Measurements from ENCODE around the gene ACHE. TPM values are rescaled to one million over a fixed set of nuclear protein-coding genes. Genes with fewer than 3 reads are reported as not detected.

The ACHE gene
- total RNA-seq, 1 experiment from 2014 or later: 7.0 TPM

DNA sequence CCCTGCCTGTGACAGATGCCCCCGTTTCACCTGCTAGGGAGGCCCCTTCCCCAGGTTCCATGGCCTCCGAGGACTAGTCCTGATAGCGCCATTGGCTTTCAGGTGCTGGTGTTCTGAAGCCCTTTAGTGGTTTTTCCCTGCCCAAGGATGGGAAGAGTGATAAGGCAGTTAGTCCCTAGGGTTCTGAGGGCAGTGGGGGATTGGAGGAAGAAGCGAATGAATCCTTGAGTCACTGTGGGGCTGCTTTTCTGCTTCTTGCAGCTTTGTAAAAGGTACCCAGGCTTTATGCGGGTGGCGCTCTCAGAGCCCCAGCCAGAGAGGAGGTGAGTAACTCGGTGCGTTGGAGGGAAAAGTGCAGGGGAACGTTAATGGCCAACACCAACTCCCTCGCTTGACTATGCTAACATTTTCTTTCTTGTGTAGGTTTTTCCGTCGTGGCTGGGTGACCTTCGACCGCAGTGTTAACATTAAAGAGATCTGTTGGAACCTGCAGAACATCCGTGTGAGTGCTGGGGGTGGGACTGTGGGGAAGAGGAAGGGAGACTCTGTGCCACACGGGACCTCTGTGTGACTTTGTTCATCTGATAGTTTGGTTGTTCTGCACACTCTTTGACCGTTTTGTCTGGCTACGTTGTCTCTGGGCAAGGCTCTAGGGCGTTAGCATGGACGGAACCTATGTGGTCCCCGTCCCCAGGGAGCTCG lies 10.1 kb downstream of the ACHE start:
- Histone ChIP-seq H4K5ac (ENCODE audit: insufficient read length, low read depth, low read length) (no peak overlapping the region), H2BK20ac (ENCODE audit: low read depth, low read length, poor library complexity, severe bottlenecking) (no peak overlapping the region), H3K14ac (ENCODE audit: insufficient read depth, low read length) (no peak overlapping the region), H2BK5ac (ENCODE audit: insufficient read length, low read length) (no peak overlapping the region), H3K79me1 (ENCODE audit: insufficient read depth, low read depth, low read length, poor library complexity, severe bottlenecking) (peaks cover 6% of the 10 kb centered on the region), H2AK5ac (ENCODE audit: insufficient read length, low read length) (no peak overlapping the region), H3K4ac (ENCODE audit: low read depth, low read length) (no peak overlapping the region), H3K23me2 (ENCODE audit: insufficient read length, low read depth, low read length, poor library complexity, severe bottlenecking) (peaks cover 15% of the 10 kb centered on the region), H4K91ac (ENCODE audit: insufficient read length, low read depth, low read length) (no peak overlapping the region), H3K27me3 (ENCODE audit: insufficient read depth, low read length) (no peaks in the 10 kb centered on the region), H2BK15ac (ENCODE audit: low read depth, low read length) (no peak overlapping the region), H3K18ac (ENCODE audit: insufficient read length, low read depth, low read length) (no peak overlapping the region), H3K79me2 (ENCODE audit: insufficient read depth, low read length) (peaks cover 6% of the 10 kb centered on the region; the same call in 1 of the 2 replicates), H2AFZ (ENCODE audit: low read length) (no peak overlapping the region), H3T11ph (ENCODE audit: low read length) (no peak overlapping the region), H2BK120ac (ENCODE audit: low read depth, low read length, poor library complexity, severe bottlenecking) (no peak overlapping the region), H3K27ac (ENCODE audit: insufficient read length, low read depth, low read length) (no peak overlapping the region), H4K8ac (replicated peaks; ENCODE audit: insufficient read length, low read depth, low read length) (no peak overlapping the region), H3K4me1 (ENCODE audit: insufficient read depth, low read length) (no peaks in the 10 kb centered on the region; the same call in 1 of the 2 replicates), H3K4me2 (ENCODE audit: insufficient read depth, insufficient read length, low read length) (no peak overlapping the region), H3K56ac (ENCODE audit: insufficient read length, low read depth, low read length) (no peak overlapping the region), H4K20me1 (ENCODE audit: control insufficient read depth, insufficient read depth, insufficient read length) (no peaks in the 10 kb centered on the region), H3K9ac (ENCODE audit: extremely low read depth, insufficient read length, low read length) (no peak overlapping the region), H3K23ac (ENCODE audit: insufficient read length, low read depth, low read length) (no peak overlapping the region), H2BK12ac (ENCODE audit: insufficient read length, low read depth, low read length) (no peak overlapping the region), H3K9me3 (ENCODE audit: control insufficient read depth, low read depth, low read length) (no peaks in the 10 kb centered on the region)
- no peaks in the 10 kb centered on the region for H3K9me3 Mint-ChIP-seq
- H3K36me3 Mint-ChIP-seq (ENCODE audit: insufficient read depth in 1 of 3, low read depth in 3 of 3): peaks cover 72 to 83% (median 81%) of the 10 kb centered on the region in 3 experiments
- peaks cover 28 to 43% of the 10 kb centered on the region in 2 experiments for H3K4me1 Mint-ChIP-seq
- no peaks in the 10 kb centered on the region; the same call in 1 of the 2 replicates for H3K27me3 Mint-ChIP-seq (ENCODE audit: low read depth)
- peak overlapping the region; percentile 70 to 88 (median 86); a peak in 5 of 7 replicates for H3K27ac Mint-ChIP-seq
- DNase-seq: no peak
- TF ChIP-seq, protein P1, sequence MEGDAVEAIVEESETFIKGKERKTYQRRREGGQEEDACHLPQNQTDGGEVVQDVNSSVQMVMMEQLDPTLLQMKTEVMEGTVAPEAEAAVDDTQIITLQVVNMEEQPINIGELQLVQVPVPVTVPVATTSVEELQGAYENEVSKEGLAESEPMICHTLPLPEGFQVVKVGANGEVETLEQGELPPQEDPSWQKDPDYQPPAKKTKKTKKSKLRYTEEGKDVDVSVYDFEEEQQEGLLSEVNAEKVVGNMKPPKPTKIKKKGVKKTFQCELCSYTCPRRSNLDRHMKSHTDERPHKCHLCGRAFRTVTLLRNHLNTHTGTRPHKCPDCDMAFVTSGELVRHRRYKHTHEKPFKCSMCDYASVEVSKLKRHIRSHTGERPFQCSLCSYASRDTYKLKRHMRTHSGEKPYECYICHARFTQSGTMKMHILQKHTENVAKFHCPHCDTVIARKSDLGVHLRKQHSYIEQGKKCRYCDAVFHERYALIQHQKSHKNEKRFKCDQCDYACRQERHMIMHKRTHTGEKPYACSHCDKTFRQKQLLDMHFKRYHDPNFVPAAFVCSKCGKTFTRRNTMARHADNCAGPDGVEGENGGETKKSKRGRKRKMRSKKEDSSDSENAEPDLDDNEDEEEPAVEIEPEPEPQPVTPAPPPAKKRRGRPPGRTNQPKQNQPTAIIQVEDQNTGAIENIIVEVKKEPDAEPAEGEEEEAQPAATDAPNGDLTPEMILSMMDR (conservative IDR thresholded peaks at IDR 0.05): no peak
- peak overlapping the region in 1 of 2 experiments; percentile 40; a peak in 3 of 5 replicates for H3K4me3 Mint-ChIP-seq
- no CpG with 5 or more reads among the region's 22 CpGs for WGBS (ENCODE audit: extremely low coverage, insufficient read length, low lambda C conversion rate)

All from H9 (cell line).